ENCODE measurements around the gene CLK1. TPM values are rescaled to one million over a fixed set of nuclear protein-coding genes. Genes with fewer than 3 reads are reported as not detected.
A peak's percentile ranks its signal among the peaks of the same experiment; 100 is the strongest.

The CLK1 gene
- total and polyA plus RNA-seq, 9 of the 15 experiments (the other 6 are each of a cell fraction or from before 2014, with no cell fraction given) = 29.3 to 99.2 (median 47.0) TPM

- TF ChIP-seq PBX2 (CRISPR knock-in tag; IDR thresholded peaks at IDR 0.05; ENCODE audit: low read depth) = no peak
- TF ChIP-seq PBX2 (tag; conservative IDR thresholded peaks at IDR 0.05; ENCODE audit: low read depth) = peak; percentile 59
- no peak for TF ChIP-seq PHB (CRISPR knock-in tag; IDR thresholded peaks at IDR 0.05)
- TF ChIP-seq TEAD4 (IDR thresholded peaks at IDR 0.05; ENCODE audit: low read length) = peak; percentile 13; the same call in 1 of the 2 replicates
- TF ChIP-seq TEAD4 (CRISPR knock-in tag; IDR thresholded peaks at IDR 0.05; ENCODE audit: borderline replicate concordance) = no peak
- no peak for TF ChIP-seq BACH1 (tag; IDR thresholded peaks at IDR 0.05)
- TF ChIP-seq HDAC1 (IDR thresholded peaks at IDR 0.05) = peak in 1 of 2 experiments; percentile 54; a peak in 2 of 4 replicates
- peak; percentile 50 for TF ChIP-seq ATF3 (IDR thresholded peaks at IDR 0.05)
- TF ChIP-seq ATF3 (CRISPR knock-in tag; conservative IDR thresholded peaks at IDR 0.05) = no peak
- TF ChIP-seq USF1 (CRISPR knock-in tag; IDR thresholded peaks at IDR 0.05) = 0 out of 2 replicates have a peak, but pooled peaks have one; percentile 25
- no peak for TF ChIP-seq ATF6 (CRISPR knock-in tag; IDR thresholded peaks at IDR 0.05)
- TF ChIP-seq MEIS2 (IDR thresholded peaks at IDR 0.05; ENCODE audit: partially characterized antibody) = peak; percentile 86
- TF ChIP-seq EP400 (IDR thresholded peaks at IDR 0.05) = peak; percentile 48; the same call in 1 of the 2 replicates
- TF ChIP-seq XRCC3 (IDR thresholded peaks at IDR 0.05) = no peak
- 0 out of 2 replicates have a peak, but pooled peaks have one; percentile 11 for TF ChIP-seq PKNOX1 (IDR thresholded peaks at IDR 0.05)
- TF ChIP-seq CHD2 (IDR thresholded peaks at IDR 0.05; ENCODE audit: low read depth, low read length) = no peak
- 0 out of 4 replicates have a peak, but pooled peaks of 1 of the 2 experiments have one; percentile 28 for TF ChIP-seq TEAD1 (CRISPR knock-in tag; IDR thresholded peaks at IDR 0.05)
- TF ChIP-seq HMBOX1 (IDR thresholded peaks at IDR 0.05) = peak; percentile 61; the same call in 1 of the 2 replicates
- no peak for TF ChIP-seq RFX1 (IDR thresholded peaks at IDR 0.05)
- TF ChIP-seq ATF1 (CRISPR knock-in tag; IDR thresholded peaks at IDR 0.05) = no peak
- TF ChIP-seq ATF1 (tag; IDR thresholded peaks at IDR 0.05) = peak; percentile 67; the same call in 1 of the 2 replicates
Measured at GRCh38 chr2:200862532-200863000, 1.9 kb downstream of the CLK1 start (continued).

Data from K562 (cell line).